Activated T-helper 17 cell treated with anti-CD3 and anti-CD28 coated beads, Interleukin-2, amount 50 U/mL, for 72 hours (primary cell): ENCODE data around the gene CEP43. TPM values are rescaled to one million over a fixed set of nuclear protein-coding genes. Genes with fewer than 3 reads are reported as not detected.

Experiments
- total RNA-seq, 2 donors: library from RNA; stranded (reverse); gene quantifications; one replicate each; pipeline ENCODE4 v1.2.3, GENCODE V29; 2022

CEP43 gene
- total RNA-seq, 2 donors from 2014 or later: 24.7 to 29.0 TPM

Other genes with a start within 250 kb of the CEP43 start
- 100 to 1,000 TPM in 1 of 2 donors, 10 to 100 TPM in 1; 94.2 to 210 TPM for gene RNASET2, start 42.8 kb upstream of the CEP43 start, total RNA-seq
- gene CCR6, start 123.7 kb downstream of the CEP43 start, total RNA-seq: 10 to 100 TPM; 31.5 to 55.7 TPM
- gene GPR31, start 158.6 kb downstream of the CEP43 start, total RNA-seq: not detected